ENCODE measurements around the gene MRPL41.

MRPL41 gene

DNA sequence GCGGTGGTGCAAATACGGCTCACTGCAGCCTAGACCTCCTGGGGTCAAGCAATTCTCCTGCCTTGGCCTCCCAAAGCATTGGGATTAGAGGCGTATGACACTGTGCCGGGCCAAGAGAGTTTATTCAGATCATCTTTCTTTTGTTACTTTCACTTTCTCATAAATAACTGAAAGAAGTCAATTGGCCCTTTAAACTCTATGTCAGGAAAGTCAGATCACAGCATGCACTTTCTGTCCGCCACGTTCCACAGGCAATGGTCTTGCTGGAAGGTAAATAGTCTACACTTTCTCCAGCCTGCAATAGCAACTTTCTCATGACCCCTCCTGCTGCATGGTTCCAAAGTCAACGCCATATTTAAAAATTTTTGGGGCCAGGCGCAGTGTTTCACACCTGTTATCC lies 47.3 kb downstream of the MRPL41 start:
- TF ChIP-seq, protein P1, sequence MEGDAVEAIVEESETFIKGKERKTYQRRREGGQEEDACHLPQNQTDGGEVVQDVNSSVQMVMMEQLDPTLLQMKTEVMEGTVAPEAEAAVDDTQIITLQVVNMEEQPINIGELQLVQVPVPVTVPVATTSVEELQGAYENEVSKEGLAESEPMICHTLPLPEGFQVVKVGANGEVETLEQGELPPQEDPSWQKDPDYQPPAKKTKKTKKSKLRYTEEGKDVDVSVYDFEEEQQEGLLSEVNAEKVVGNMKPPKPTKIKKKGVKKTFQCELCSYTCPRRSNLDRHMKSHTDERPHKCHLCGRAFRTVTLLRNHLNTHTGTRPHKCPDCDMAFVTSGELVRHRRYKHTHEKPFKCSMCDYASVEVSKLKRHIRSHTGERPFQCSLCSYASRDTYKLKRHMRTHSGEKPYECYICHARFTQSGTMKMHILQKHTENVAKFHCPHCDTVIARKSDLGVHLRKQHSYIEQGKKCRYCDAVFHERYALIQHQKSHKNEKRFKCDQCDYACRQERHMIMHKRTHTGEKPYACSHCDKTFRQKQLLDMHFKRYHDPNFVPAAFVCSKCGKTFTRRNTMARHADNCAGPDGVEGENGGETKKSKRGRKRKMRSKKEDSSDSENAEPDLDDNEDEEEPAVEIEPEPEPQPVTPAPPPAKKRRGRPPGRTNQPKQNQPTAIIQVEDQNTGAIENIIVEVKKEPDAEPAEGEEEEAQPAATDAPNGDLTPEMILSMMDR (IDR thresholded peaks at IDR 0.05; ENCODE audit: low read depth, low read length, missing control alignments) = no peak
- no peak overlapping the region for H3K4me3 ChIP-seq (replicated peaks; ENCODE audit: low read depth, low read length)
- DNase-seq (ENCODE audit: extremely low read depth, low read depth) = no peak

Data from HFF-Myc (cell line).